ENCODE data around the gene FCHO2.

Gene FCHO2

DNA sequence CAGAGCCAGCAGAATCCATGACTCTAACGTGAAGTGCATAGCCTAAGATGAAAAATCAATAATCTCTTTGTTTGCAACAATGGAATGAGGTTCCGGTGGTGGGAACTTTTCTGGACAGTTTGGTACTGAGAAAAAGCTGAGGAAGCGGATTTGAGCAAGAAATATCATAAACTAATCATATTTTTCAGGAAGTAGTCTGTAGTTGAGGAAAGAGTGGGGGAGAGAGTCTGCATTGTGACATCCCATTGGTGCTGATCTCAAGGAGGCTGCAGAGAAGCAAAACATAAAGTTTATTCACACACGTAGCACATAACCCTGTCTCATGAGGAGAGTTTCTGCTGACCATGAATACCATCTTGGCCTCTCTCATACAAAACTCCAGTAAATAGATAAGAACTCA is 15.8 kb upstream of the FCHO2 start:
- Histone ChIP-seq H3K4me3 (ENCODE audit: low read depth, low read length, poor library complexity, severe bottlenecking) (no peak overlapping the region), H3K36me3 (ENCODE audit: insufficient read depth, low read length) (no peaks in the 10 kb centered on the region; the same call in 1 of the 2 replicates), H4K20me1 (ENCODE audit: insufficient read depth, low read length) (no peaks in the 10 kb centered on the region), H3K9ac (ENCODE audit: low read length) (no peak overlapping the region), H3K4me2 (ENCODE audit: low read length) (no peak overlapping the region), H3K9me3 (ENCODE audit: low read length) (no peaks in the 10 kb centered on the region), H3K4me1 (ENCODE audit: insufficient read depth, low read length, severe bottlenecking) (no peaks in the 10 kb centered on the region), H3K27me3 (ENCODE audit: insufficient read depth, low read length) (no peaks in the 10 kb centered on the region), H3F3A (ENCODE audit: insufficient read depth, low read length) (no peaks in the 10 kb centered on the region), H2AFZ (ENCODE audit: low read length) (no peak overlapping the region), H3K27ac (ENCODE audit: low read depth, low read length, poor library complexity, severe bottlenecking) (no peak overlapping the region), H3K9me2 (ENCODE audit: low read depth, low read length) (no peaks in the 10 kb centered on the region), H3K79me2 (ENCODE audit: insufficient read depth, low read length) (no peaks in the 10 kb centered on the region)
- TF ChIP-seq, protein P1, sequence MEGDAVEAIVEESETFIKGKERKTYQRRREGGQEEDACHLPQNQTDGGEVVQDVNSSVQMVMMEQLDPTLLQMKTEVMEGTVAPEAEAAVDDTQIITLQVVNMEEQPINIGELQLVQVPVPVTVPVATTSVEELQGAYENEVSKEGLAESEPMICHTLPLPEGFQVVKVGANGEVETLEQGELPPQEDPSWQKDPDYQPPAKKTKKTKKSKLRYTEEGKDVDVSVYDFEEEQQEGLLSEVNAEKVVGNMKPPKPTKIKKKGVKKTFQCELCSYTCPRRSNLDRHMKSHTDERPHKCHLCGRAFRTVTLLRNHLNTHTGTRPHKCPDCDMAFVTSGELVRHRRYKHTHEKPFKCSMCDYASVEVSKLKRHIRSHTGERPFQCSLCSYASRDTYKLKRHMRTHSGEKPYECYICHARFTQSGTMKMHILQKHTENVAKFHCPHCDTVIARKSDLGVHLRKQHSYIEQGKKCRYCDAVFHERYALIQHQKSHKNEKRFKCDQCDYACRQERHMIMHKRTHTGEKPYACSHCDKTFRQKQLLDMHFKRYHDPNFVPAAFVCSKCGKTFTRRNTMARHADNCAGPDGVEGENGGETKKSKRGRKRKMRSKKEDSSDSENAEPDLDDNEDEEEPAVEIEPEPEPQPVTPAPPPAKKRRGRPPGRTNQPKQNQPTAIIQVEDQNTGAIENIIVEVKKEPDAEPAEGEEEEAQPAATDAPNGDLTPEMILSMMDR (IDR thresholded peaks at IDR 0.05; ENCODE audit: low read length): no peak
- no peak for TF ChIP-seq EZH2 (IDR thresholded peaks at IDR 0.05; ENCODE audit: borderline replicate concordance, low read length)

DNA sequence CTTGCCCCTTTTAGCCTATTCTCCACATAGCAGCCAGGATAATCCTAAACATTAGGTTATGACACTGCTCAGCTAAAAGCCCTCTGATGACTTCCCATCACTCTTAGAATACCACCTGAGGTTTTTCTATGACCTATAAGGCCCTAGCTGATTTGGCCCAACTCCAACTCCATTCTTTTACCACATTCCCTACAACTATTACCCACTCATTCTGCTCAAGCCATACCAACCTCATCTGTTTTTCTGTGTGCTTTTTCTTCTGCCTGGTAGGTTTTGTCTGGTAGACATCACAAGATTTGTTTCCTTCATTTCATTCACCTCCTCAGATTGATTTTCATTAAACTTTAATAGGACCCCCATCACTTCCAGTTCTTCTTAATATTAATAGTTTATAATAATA is 12.5 kb upstream of the FCHO2 start:
- H3F3A ChIP-seq (ENCODE audit: insufficient read depth, low read length): no peaks in the 10 kb centered on the region
- H3K9me3 ChIP-seq (ENCODE audit: low read length): no peaks in the 10 kb centered on the region
- no peaks in the 10 kb centered on the region for H4K20me1 ChIP-seq (ENCODE audit: insufficient read depth, low read length)
- no peak overlapping the region for H2AFZ ChIP-seq (ENCODE audit: low read length)
- H3K79me2 ChIP-seq (ENCODE audit: insufficient read depth, low read length): no peaks in the 10 kb centered on the region
- no peaks in the 10 kb centered on the region for H3K9me2 ChIP-seq (ENCODE audit: low read depth, low read length)
- H3K4me2 ChIP-seq (ENCODE audit: low read length): no peak overlapping the region
- H3K27me3 ChIP-seq (ENCODE audit: insufficient read depth, low read length): no peaks in the 10 kb centered on the region
- no peaks in the 10 kb centered on the region for H3K4me1 ChIP-seq (ENCODE audit: insufficient read depth, low read length, severe bottlenecking)
- H3K9ac ChIP-seq (ENCODE audit: low read length): no peak overlapping the region
- no peak overlapping the region for H3K27ac ChIP-seq (ENCODE audit: low read depth, low read length, poor library complexity, severe bottlenecking)
- TF ChIP-seq EZH2 (IDR thresholded peaks at IDR 0.05; ENCODE audit: borderline replicate concordance, low read length): no peak
- TF ChIP-seq, protein P1 (IDR thresholded peaks at IDR 0.05; ENCODE audit: low read length): no peak
- H3K4me3 ChIP-seq (ENCODE audit: low read depth, low read length, poor library complexity, severe bottlenecking): no peak overlapping the region
- H3K36me3 ChIP-seq (ENCODE audit: insufficient read depth, low read length): no peaks in the 10 kb centered on the region

DNA sequence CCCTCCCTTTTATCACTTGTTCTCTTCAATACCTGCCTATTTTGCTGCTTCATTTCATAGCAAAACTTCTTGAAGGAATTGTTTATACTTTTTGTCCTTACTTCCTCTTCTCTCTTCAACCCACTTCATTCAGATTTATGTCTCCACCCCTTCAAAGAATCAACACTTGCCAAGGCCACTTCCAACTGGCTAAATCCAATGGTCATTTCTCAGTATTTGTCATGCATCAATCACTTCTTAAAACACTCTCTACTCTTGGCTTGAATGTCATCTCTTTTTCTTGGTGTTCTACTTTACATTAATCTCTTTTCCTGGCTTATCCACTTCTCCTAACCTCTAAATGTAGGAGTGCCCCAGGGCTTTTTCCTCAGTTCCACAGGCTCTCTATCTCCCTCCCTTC is 8.3 kb upstream of the FCHO2 start:
- Histone ChIP-seq H2AFZ (ENCODE audit: low read length) (no peak overlapping the region), H3K9ac (ENCODE audit: low read length) (no peak overlapping the region), H4K20me1 (ENCODE audit: insufficient read depth, low read length) (no peaks in the 10 kb centered on the region), H3F3A (ENCODE audit: insufficient read depth, low read length) (no peaks in the 10 kb centered on the region), H3K27me3 (ENCODE audit: insufficient read depth, low read length) (no peaks in the 10 kb centered on the region), H3K36me3 (ENCODE audit: insufficient read depth, low read length) (no peaks in the 10 kb centered on the region), H3K9me3 (ENCODE audit: low read length) (no peaks in the 10 kb centered on the region), H3K9me2 (ENCODE audit: low read depth, low read length) (no peaks in the 10 kb centered on the region), H3K4me1 (ENCODE audit: insufficient read depth, low read length, severe bottlenecking) (peaks cover 6% of the 10 kb centered on the region), H3K4me2 (ENCODE audit: low read length) (no peak overlapping the region), H3K27ac (ENCODE audit: low read depth, low read length, poor library complexity, severe bottlenecking) (no peak overlapping the region), H3K4me3 (ENCODE audit: low read depth, low read length, poor library complexity, severe bottlenecking) (no peak overlapping the region), H3K79me2 (ENCODE audit: insufficient read depth, low read length) (no peaks in the 10 kb centered on the region)
- TF ChIP-seq, protein P1 (IDR thresholded peaks at IDR 0.05; ENCODE audit: low read length): no peak
- TF ChIP-seq EZH2 (IDR thresholded peaks at IDR 0.05; ENCODE audit: borderline replicate concordance, low read length): no peak
